Activated CD4-positive, alpha-beta T cell treated with anti-CD3 and anti-CD28 coated beads, Interleukin-2, amount 10 ng/mL, durations not matched to agents 24 days and 14 days (primary cell): Measurements from ENCODE around the gene LPIN1. TPM values are rescaled to one million over a fixed set of nuclear protein-coding genes. Genes with fewer than 3 reads are reported as not detected.

ENCODE experiments used
- DNase-seq: peaks from one replicate; pipeline ENCODE4 v3.0.0; 2022
- H3K27ac Mint-ChIP-seq: one replicate; pipeline ENCODE4 v1.8.0; 2022; ENCODE audit warnings: mild to moderate bottlenecking, mixed read lengths
- H3K27me3 Mint-ChIP-seq: one replicate; pipeline ENCODE4 v1.8.0; 2022; ENCODE audit warnings: mixed read lengths
- H3K36me3 Mint-ChIP-seq: one replicate; pipeline ENCODE4 v1.8.0; 2022; ENCODE audit warnings: low read depth, mild to moderate bottlenecking, mixed read lengths
- H3K4me1 Mint-ChIP-seq: one replicate; pipeline ENCODE4 v1.8.0; 2021; ENCODE audit warnings: mixed read lengths
- H3K4me3 Mint-ChIP-seq: one replicate; pipeline ENCODE4 v1.8.0; 2022; ENCODE audit warnings: mild to moderate bottlenecking, moderate library complexity, mixed read lengths
- H3K9me3 Mint-ChIP-seq: one replicate; pipeline ENCODE4 v1.8.0; 2021; ENCODE audit warnings: mixed read lengths
- intact Hi-C: fragments of 100-400 bp; cut with micrococcal nuclease; formaldehyde crosslinking; loops from one replicate; pipeline ENCODE4 v1.15.1; 2023
- total RNA-seq: library from RNA; stranded (reverse); gene quantifications from 2 replicates; pipeline ENCODE4 v1.2.3, GENCODE V29; 2022

The LPIN1 gene
- total RNA-seq, 1 donor from 2014 or later: 52.3 TPM

GRCh38 chr2:11797846-11798245 is 51.4 kb downstream of the LPIN1 start:
- Mint-ChIP-seq H3K27ac (no peak overlapping the region), H3K36me3 (peaks cover 74% of the 10 kb centered on the region), H3K4me1 (peaks cover 5% of the 10 kb centered on the region), H3K27me3 (no peaks in the 10 kb centered on the region), H3K9me3 (no peaks in the 10 kb centered on the region), H3K4me3 (no peak overlapping the region)
- intact Hi-C loops: no loop called here
- DNase-seq: no peak

GRCh38 chr2:11798701-11799435 is 52.4 kb downstream of the LPIN1 start:
- no peak overlapping the region for H3K4me3 Mint-ChIP-seq
- H3K27ac Mint-ChIP-seq: no peak overlapping the region
- H3K9me3 Mint-ChIP-seq: no peaks in the 10 kb centered on the region
- DNase-seq: no peak
- peaks cover 5% of the 10 kb centered on the region for H3K4me1 Mint-ChIP-seq
- H3K27me3 Mint-ChIP-seq: no peaks in the 10 kb centered on the region
- intact Hi-C loops: no loop called here
- peaks cover 70% of the 10 kb centered on the region for H3K36me3 Mint-ChIP-seq

- Mint-ChIP-seq H3K27ac (no peak overlapping the region), H3K4me3 (no peak overlapping the region), H3K36me3 (peaks cover 74% of the 10 kb centered on the region), H3K4me1 (peaks cover 5% of the 10 kb centered on the region), H3K27me3 (no peaks in the 10 kb centered on the region), H3K9me3 (no peaks in the 10 kb centered on the region)
- intact Hi-C loops: no loop called here
- no peak for DNase-seq
Measured at GRCh38 chr2:11799826-11800225, 53.4 kb downstream of the LPIN1 start.

GRCh38 chr2:11802782-11803191 is 56.4 kb downstream of the LPIN1 start:
- Mint-ChIP-seq H3K27ac (no peak overlapping the region), H3K9me3 (no peaks in the 10 kb centered on the region), H3K4me3 (no peak overlapping the region), H3K4me1 (peaks cover 12% of the 10 kb centered on the region), H3K27me3 (no peaks in the 10 kb centered on the region), H3K36me3 (peaks cover 77% of the 10 kb centered on the region)
- intact Hi-C loops: no loop called here
- DNase-seq: no peak

- intact Hi-C loops: no loop called here
- DNase-seq: no peak
- peaks cover 14% of the 10 kb centered on the region for H3K4me1 Mint-ChIP-seq
- H3K9me3 Mint-ChIP-seq: no peaks in the 10 kb centered on the region
- no peak overlapping the region for H3K27ac Mint-ChIP-seq
- peaks cover 75% of the 10 kb centered on the region for H3K36me3 Mint-ChIP-seq
- H3K4me3 Mint-ChIP-seq: no peak overlapping the region
- H3K27me3 Mint-ChIP-seq: no peaks in the 10 kb centered on the region
Measured at GRCh38 chr2:11805024-11805423, 58.6 kb downstream of the LPIN1 start.

- DNase-seq: no peak
- no peak overlapping the region for H3K27ac Mint-ChIP-seq
Measured at GRCh38 chr2:11805920-11806319, 59.5 kb downstream of the LPIN1 start.

GRCh38 chr2:11807156-11808015 is 61.0 kb downstream of the LPIN1 start:
- Mint-ChIP-seq H3K27me3 (no peaks in the 10 kb centered on the region), H3K9me3 (no peaks in the 10 kb centered on the region), H3K4me3 (no peak overlapping the region), H3K27ac (no peak overlapping the region), H3K36me3 (peaks cover 67% of the 10 kb centered on the region), H3K4me1 (peaks cover 10% of the 10 kb centered on the region)
- intact Hi-C loops: no loop called here
- DNase-seq: no peak

More at GRCh38 chr2:11805920-11806319, 59.5 kb downstream of the LPIN1 start:
- peaks cover 10% of the 10 kb centered on the region for H3K4me1 Mint-ChIP-seq
- no peaks in the 10 kb centered on the region for H3K9me3 Mint-ChIP-seq
- intact Hi-C loops: no loop called here
- no peak overlapping the region for H3K4me3 Mint-ChIP-seq
- peaks cover 72% of the 10 kb centered on the region for H3K36me3 Mint-ChIP-seq
- no peaks in the 10 kb centered on the region for H3K27me3 Mint-ChIP-seq

GRCh38 chr2:11808016-11808400 is 61.6 kb downstream of the LPIN1 start:
- H3K4me1 Mint-ChIP-seq: peaks cover 10% of the 10 kb centered on the region
- intact Hi-C loops: no loop called here
- no peak overlapping the region for H3K4me3 Mint-ChIP-seq
- DNase-seq: no peak
- H3K9me3 Mint-ChIP-seq: no peaks in the 10 kb centered on the region
- peaks cover 68% of the 10 kb centered on the region for H3K36me3 Mint-ChIP-seq
- no peak overlapping the region for H3K27ac Mint-ChIP-seq
- no peaks in the 10 kb centered on the region for H3K27me3 Mint-ChIP-seq

- intact Hi-C loops: no loop called here
- no peak overlapping the region for H3K4me3 Mint-ChIP-seq
- DNase-seq: no peak
- H3K4me1 Mint-ChIP-seq: peaks cover 10% of the 10 kb centered on the region
- no peak overlapping the region for H3K27ac Mint-ChIP-seq
- H3K27me3 Mint-ChIP-seq: no peaks in the 10 kb centered on the region
- no peaks in the 10 kb centered on the region for H3K9me3 Mint-ChIP-seq
- peaks cover 67% of the 10 kb centered on the region for H3K36me3 Mint-ChIP-seq
Measured at GRCh38 chr2:11809586-11810236, 63.3 kb downstream of the LPIN1 start.

GRCh38 chr2:11810237-11810977 is 64.0 kb downstream of the LPIN1 start:
- DNase-seq: no peak

GRCh38 chr2:11811036-11811654 is 64.7 kb downstream of the LPIN1 start:
- Mint-ChIP-seq H3K9me3 (no peaks in the 10 kb centered on the region), H3K27ac (no peak overlapping the region), H3K4me3 (no peak overlapping the region), H3K36me3 (peaks cover 65% of the 10 kb centered on the region), H3K4me1 (peaks cover 7% of the 10 kb centered on the region), H3K27me3 (no peaks in the 10 kb centered on the region)
- DNase-seq: no peak
- intact Hi-C loops: no loop called here

More at GRCh38 chr2:11810237-11810977, 64.0 kb downstream of the LPIN1 start:
- intact Hi-C loops: no loop called here
- H3K36me3 Mint-ChIP-seq: peaks cover 65% of the 10 kb centered on the region
- no peaks in the 10 kb centered on the region for H3K9me3 Mint-ChIP-seq
- H3K27me3 Mint-ChIP-seq: no peaks in the 10 kb centered on the region
- H3K27ac Mint-ChIP-seq: no peak overlapping the region
- no peak overlapping the region for H3K4me3 Mint-ChIP-seq
- H3K4me1 Mint-ChIP-seq: peaks cover 10% of the 10 kb centered on the region

- H3K4me1 Mint-ChIP-seq: peaks cover 3% of the 10 kb centered on the region
- no peaks in the 10 kb centered on the region for H3K27me3 Mint-ChIP-seq
- intact Hi-C loops: no loop called here
- peaks cover 63% of the 10 kb centered on the region for H3K36me3 Mint-ChIP-seq
- H3K9me3 Mint-ChIP-seq: no peaks in the 10 kb centered on the region
- no peak overlapping the region for H3K27ac Mint-ChIP-seq
- no peak overlapping the region for H3K4me3 Mint-ChIP-seq
- no peak for DNase-seq
Measured at GRCh38 chr2:11812466-11813248, 66.2 kb downstream of the LPIN1 start.
